GM15510 (cell line): ENCODE measurements around the gene FHIT.

Experiments
- POLR2A ChIP-seq: IDR thresholded peaks from 3 replicates; pipeline ENCODE4 v1.6.1; 2011; ENCODE audit warnings: borderline replicate concordance; ENCODE audit not compliant: insufficient read length; ENCODE audit errors: extremely low read depth

The FHIT gene

GRCh38 chr3:60085649-60086048 lies 1165.6 kb downstream of the FHIT start:
- no peak for TF ChIP-seq POLR2A

GRCh38 chr3:60081381-60082095 lies 1169.7 kb downstream of the FHIT start:
- TF ChIP-seq POLR2A: no peak

DNA sequence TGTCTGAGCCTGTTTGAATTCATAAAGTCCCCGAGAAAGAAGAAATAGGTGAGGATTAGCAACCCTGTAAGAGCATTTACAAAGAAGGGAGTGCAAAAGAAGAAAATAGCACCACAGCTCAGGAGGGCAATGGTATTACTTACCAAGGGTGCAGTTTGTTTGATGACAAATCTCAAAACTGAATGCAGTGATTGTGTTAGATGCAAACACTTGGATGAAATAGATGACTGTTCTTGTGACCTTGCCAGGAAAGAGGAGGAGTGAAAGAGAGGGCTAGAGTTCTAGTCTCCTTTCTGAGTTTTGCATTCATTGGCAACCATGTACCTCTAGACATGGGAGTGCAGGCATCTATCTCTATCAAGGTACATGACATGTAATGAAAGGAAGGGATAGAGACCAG lies 1170.6 kb downstream of the FHIT start:
- TF ChIP-seq POLR2A: no peak

- TF ChIP-seq POLR2A: no peak
Observed at GRCh38 chr3:60079076-60079475, 1172.2 kb downstream of the FHIT start.

- TF ChIP-seq POLR2A: no peak
Observed at GRCh38 chr3:60076331-60076730, 1174.9 kb downstream of the FHIT start.

DNA sequence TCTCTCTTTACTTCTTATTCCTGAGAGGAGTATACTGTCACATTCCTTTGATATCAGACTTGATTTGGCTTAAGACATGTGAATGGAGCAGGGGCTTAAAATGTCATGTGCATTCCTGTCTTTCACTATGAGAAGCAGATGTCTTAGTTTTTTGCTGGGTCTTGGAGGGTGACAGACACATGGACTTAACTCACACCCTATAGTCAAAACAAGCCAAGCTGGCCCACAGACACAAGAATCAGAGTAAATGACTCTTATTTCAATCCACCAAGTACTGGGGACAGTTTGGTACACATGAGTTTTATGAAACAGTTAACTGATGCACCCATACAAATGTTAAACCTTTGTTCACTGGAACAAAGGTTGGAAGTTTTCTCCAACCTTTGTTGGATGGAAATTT lies 1177.3 kb downstream of the FHIT start:
- no peak for TF ChIP-seq POLR2A

GRCh38 chr3:60073228-60073627 lies 1178.0 kb downstream of the FHIT start:
- TF ChIP-seq POLR2A: no peak

GRCh38 chr3:60070366-60070765 lies 1180.9 kb downstream of the FHIT start:
- no peak for TF ChIP-seq POLR2A

DNA sequence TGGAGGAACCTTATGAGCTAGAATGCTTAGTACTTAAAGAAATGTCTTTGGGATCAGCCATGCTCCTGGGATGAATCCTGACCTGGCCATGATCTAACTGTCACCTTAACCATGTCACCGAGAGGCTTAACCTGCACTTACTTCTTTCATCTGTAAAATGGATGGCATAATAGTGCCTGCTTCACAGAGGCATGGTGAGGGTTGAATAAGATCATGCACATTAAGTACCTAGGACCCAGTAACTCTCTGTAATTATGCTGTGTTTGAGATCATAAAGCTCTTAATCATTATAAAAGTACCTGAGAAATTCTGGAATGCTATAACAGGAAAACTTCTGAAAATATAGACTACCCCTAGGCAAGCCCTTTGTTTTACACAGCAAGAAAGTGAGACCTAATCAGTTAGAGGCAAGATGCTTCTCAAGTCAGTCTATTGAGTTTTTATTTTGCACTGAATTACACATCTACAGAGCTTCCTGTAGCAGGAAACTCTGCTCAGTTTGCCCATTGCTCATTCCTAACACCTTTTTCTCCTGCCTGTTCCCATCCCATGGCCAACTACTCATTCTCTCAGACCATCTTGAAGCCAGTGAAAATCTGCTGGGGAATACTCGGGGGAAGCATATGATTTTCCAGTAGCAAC lies 1185.9 kb downstream of the FHIT start:
- no peak for TF ChIP-seq POLR2A

- TF ChIP-seq POLR2A: no peak
Observed at GRCh38 chr3:60064210-60065178, 1186.8 kb downstream of the FHIT start.

DNA sequence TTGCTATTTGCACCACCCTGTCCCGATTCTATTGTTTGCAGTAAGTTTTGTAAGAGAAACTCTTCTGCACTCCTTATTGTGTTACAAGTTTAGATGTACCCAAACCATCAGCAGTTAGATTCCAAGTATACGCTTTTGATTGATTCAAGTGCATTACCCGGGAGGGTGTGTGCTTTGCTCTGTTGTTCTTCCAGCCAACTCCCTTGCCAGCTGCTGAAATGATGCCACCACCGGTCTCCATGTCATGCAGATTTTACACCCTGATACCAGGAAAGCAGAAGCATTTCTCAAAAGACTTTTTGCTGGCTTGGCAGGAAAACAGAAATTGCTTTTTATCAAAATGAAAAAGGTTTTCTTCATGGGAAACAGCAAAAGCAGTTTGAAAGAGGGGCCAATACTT lies 1194.8 kb downstream of the FHIT start:
- no peak for TF ChIP-seq POLR2A

GRCh38 chr3:60055765-60056164 lies 1195.5 kb downstream of the FHIT start:
- no peak for TF ChIP-seq POLR2A

DNA sequence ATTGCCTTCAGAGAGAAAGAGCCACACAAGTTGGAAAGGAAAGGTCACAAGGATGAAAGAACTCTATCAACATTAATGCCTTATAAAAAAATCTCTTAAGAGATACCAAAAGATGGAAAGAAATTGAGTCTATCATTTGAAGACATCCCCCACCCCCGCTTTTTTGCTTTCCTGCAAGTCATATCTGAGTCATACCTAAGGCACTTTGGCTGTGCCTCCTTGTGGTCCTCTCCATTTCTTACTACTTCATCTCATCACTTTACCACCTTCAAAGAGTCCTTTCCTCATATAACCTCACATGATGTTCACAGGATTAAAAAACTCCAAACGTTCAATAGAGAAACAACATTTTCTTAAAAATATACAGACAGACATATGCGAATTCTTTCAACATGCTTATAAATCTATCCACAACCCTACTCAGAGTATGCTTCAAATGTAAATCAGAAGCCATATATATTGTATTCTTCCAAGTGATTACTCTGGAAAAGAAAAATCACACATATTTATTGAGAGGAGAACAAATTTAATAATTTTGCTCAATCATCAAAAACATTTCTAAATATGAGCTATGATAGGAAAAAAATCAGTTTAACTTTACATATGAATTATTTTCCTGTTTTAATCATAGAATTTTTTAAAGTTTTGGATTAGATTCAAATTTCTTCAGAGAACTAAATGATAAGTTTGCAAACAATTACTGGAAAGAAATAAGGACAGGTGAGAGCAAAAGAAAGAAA lies 1197.6 kb downstream of the FHIT start:
- TF ChIP-seq POLR2A: no peak

GRCh38 chr3:60048447-60048848 lies 1202.8 kb downstream of the FHIT start:
- TF ChIP-seq POLR2A: no peak
